Memory B cell (primary cell): ENCODE measurements around the gene TBXAS1.

Experiments used
- ATAC-seq: fragments of 150-1000 bp; cut with Tn5 transposase; 2 replicates; pipeline ENCODE4 v1.10.0; 2021; ENCODE audit warnings: low read depth, mild to moderate bottlenecking, moderate library complexity
- DNase-seq, 2 donors: peaks; one replicate each; pipeline ENCODE4 v3.0.0; 2022; ENCODE audit warnings: low spot score in 2 of 2
- H3K27ac Mint-ChIP-seq: one replicate; pipeline ENCODE4 v1.8.0; 2022; ENCODE audit warnings: mild to moderate bottlenecking, moderate library complexity, mixed read lengths
- H3K27me3 Mint-ChIP-seq: one replicate; pipeline ENCODE4 v1.8.0; 2022; ENCODE audit warnings: mixed read lengths
- H3K36me3 Mint-ChIP-seq: one replicate; pipeline ENCODE4 v1.8.0; 2022; ENCODE audit warnings: mild to moderate bottlenecking, mixed read lengths
- H3K4me1 Mint-ChIP-seq: one replicate; pipeline ENCODE4 v1.8.0; 2022; ENCODE audit warnings: mixed read lengths
- H3K4me3 Mint-ChIP-seq: one replicate; pipeline ENCODE4 v1.8.0; 2022; ENCODE audit warnings: mild to moderate bottlenecking, moderate library complexity, mixed read lengths
- H3K9me3 Mint-ChIP-seq: one replicate; pipeline ENCODE4 v1.8.0; 2022; ENCODE audit warnings: mixed read lengths

TBXAS1 gene

GRCh38 chr7:140036224-140036962, 207.3 kb downstream of the TBXAS1 start:
- ATAC-seq (peak; percentile 56), DNase-seq (no peak)
- Mint-ChIP-seq H3K9me3 (no peaks in the 10 kb centered on the region), H3K27ac (no peak overlapping the region), H3K27me3 (no peaks in the 10 kb centered on the region), H3K36me3 (peaks cover 49% of the 10 kb centered on the region), H3K4me1 (peaks cover 20% of the 10 kb centered on the region), H3K4me3 (no peak overlapping the region)

DNA sequence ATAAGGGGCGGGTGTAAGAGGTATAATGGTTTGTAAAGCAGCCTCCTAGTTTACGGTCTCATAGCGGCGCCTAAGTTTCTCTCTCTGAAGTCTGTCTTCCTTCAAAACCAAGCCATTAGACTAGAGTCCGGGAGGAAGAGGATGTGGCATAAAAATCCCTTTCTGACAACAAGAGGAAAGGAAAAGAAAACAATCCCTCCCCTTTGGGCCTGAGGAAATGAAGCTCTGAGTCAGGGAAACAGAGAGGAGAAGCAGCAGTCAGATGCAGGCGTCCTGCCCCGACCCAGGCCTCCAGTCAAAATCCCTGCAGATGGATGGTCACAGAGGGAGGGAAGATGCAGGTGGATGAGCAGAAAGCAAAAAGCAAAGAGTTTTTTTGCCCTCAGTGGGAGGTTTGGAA, 210.0 kb downstream of the TBXAS1 start:
- peaks cover 11% of the 10 kb centered on the region for H3K4me1 Mint-ChIP-seq
- no peaks in the 10 kb centered on the region for H3K9me3 Mint-ChIP-seq
- ATAC-seq (no peak), DNase-seq (no peak)
- H3K4me3 Mint-ChIP-seq, result no peak overlapping the region
- H3K27me3 Mint-ChIP-seq, result no peaks in the 10 kb centered on the region
- no peak overlapping the region for H3K27ac Mint-ChIP-seq
- H3K36me3 Mint-ChIP-seq, result peaks cover 49% of the 10 kb centered on the region

GRCh38 chr7:140039896-140040295, 210.8 kb downstream of the TBXAS1 start:
- Mint-ChIP-seq H3K9me3 (no peaks in the 10 kb centered on the region), H3K27ac (no peak overlapping the region)
- no peak for ATAC-seq

GRCh38 chr7:140041659-140042385, 212.8 kb downstream of the TBXAS1 start:
- peaks cover 49% of the 10 kb centered on the region for H3K36me3 Mint-ChIP-seq
- H3K27ac Mint-ChIP-seq, result no peak overlapping the region
- no peaks in the 10 kb centered on the region for H3K9me3 Mint-ChIP-seq
- DNase-seq (no peak), ATAC-seq (no peak)
- H3K27me3 Mint-ChIP-seq, result no peaks in the 10 kb centered on the region
- peaks cover under 1% of the 10 kb centered on the region for H3K4me1 Mint-ChIP-seq
- no peak overlapping the region for H3K4me3 Mint-ChIP-seq

More at GRCh38 chr7:140039896-140040295, 210.8 kb downstream of the TBXAS1 start:
- Mint-ChIP-seq H3K27me3 (no peaks in the 10 kb centered on the region), H3K36me3 (peaks cover 52% of the 10 kb centered on the region), H3K4me3 (no peak overlapping the region), H3K4me1 (peaks cover 11% of the 10 kb centered on the region)
- no peak for DNase-seq

DNA sequence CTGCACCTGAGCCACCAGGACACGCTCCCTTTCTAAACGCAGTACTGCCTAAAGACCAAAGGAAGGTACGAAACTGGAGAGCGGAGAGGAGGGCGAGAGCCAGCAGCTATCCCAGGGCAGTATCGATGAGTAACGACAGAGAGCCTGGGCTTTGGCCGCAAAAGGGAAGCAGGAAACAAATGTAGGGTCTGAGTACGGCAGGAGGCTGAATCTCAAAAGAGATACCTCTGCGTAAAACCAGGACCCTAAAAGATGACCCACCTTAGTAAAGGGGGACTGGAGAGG, 213.3 kb downstream of the TBXAS1 start:
- no peak overlapping the region for H3K4me3 Mint-ChIP-seq
- peaks cover 49% of the 10 kb centered on the region for H3K36me3 Mint-ChIP-seq
- no peaks in the 10 kb centered on the region for H3K4me1 Mint-ChIP-seq
- DNase-seq (no peak), ATAC-seq (no peak)
- no peak overlapping the region for H3K27ac Mint-ChIP-seq
- H3K9me3 Mint-ChIP-seq, result no peaks in the 10 kb centered on the region
- no peaks in the 10 kb centered on the region for H3K27me3 Mint-ChIP-seq

- Mint-ChIP-seq H3K4me1 (peaks cover 7% of the 10 kb centered on the region), H3K9me3 (no peaks in the 10 kb centered on the region), H3K36me3 (peaks cover 39% of the 10 kb centered on the region), H3K27me3 (no peaks in the 10 kb centered on the region), H3K27ac (no peak overlapping the region), H3K4me3 (no peak overlapping the region)
- no peak for ATAC-seq
- DNase-seq, result no peak
These were observed 215.2 kb downstream of the TBXAS1 start for GRCh38 chr7:140044251-140044650.

DNA sequence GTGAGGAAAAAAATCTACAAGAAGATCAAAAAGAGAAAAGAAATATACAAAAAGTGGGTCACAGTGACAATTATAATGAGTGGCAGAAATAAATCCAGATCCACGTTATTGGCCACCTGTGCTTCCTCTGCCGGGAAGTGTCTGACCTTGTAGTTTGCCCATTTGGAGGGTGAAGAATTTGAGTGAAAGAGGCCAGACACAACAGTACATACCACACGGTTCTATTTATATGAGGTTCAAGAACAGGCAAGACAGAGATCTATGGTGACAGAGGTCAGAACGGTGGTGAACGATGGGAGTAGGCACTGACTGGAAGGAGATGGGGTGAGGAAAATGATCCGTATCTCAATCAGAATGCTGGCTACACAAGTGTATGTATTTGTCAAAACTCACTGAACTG, 216.6 kb downstream of the TBXAS1 start:
- Mint-ChIP-seq H3K27ac (no peak overlapping the region), H3K27me3 (no peaks in the 10 kb centered on the region), H3K36me3 (peaks cover 33% of the 10 kb centered on the region), H3K4me1 (peaks cover 12% of the 10 kb centered on the region), H3K9me3 (no peaks in the 10 kb centered on the region), H3K4me3 (no peak overlapping the region)
- DNase-seq (no peak), ATAC-seq (no peak)

DNA sequence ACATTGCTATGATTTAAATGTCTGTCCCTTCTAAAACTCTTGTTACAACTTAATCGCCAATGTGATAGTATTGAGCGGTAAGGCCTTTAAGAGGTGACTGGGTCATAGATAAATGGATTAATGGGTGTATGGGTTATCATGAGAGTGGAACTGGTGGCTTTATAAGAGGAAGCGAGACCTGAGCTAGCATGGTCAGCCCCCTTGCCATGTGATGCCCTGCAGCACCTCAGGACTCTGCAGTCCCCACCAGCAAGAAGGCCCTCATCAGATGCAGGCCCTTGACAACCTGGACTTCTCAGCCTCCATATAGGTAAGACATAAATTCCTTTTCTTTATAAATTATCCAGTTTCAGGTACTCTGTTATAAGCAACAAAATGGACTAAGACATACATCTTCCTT, 218.1 kb downstream of the TBXAS1 start:
- H3K9me3 Mint-ChIP-seq, result no peaks in the 10 kb centered on the region
- DNase-seq (no peak), ATAC-seq (no peak)
- no peak overlapping the region for H3K27ac Mint-ChIP-seq
- H3K27me3 Mint-ChIP-seq, result no peaks in the 10 kb centered on the region
- H3K4me3 Mint-ChIP-seq, result no peak overlapping the region
- peaks cover 14% of the 10 kb centered on the region for H3K4me1 Mint-ChIP-seq
- H3K36me3 Mint-ChIP-seq, result peaks cover 29% of the 10 kb centered on the region

GRCh38 chr7:140048138-140048537, 219.1 kb downstream of the TBXAS1 start:
- no peak overlapping the region for H3K4me3 Mint-ChIP-seq
- ATAC-seq (no peak), DNase-seq (no peak)
- H3K4me1 Mint-ChIP-seq, result peaks cover 20% of the 10 kb centered on the region
- H3K27me3 Mint-ChIP-seq, result no peaks in the 10 kb centered on the region
- peaks cover 28% of the 10 kb centered on the region for H3K36me3 Mint-ChIP-seq
- H3K9me3 Mint-ChIP-seq, result no peaks in the 10 kb centered on the region
- no peak overlapping the region for H3K27ac Mint-ChIP-seq

DNA sequence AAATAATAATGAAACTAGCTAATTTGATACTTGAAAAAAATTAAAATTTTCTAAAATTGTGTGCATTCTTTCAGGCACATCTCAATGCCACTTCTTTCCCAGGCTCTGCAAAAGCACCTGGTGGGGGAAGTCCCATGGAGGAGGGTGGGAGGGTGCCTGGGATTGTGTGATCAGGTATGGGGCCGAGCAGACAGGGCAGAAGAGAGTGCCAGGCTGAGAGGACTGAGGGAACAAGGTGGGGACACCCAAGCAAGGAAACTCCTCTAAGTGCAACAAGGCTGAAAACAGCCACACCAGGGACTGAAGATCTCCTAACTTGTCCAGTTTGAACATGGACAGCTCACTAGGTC, 219.9 kb downstream of the TBXAS1 start:
- Mint-ChIP-seq H3K4me1 (peaks cover 26% of the 10 kb centered on the region), H3K4me3 (no peak overlapping the region), H3K27me3 (no peaks in the 10 kb centered on the region), H3K36me3 (peaks cover 25% of the 10 kb centered on the region), H3K27ac (no peak overlapping the region), H3K9me3 (no peaks in the 10 kb centered on the region)
- DNase-seq (no peak), ATAC-seq (no peak)

- H3K27ac Mint-ChIP-seq, result no peak overlapping the region
- no peak for DNase-seq
These were observed 220.4 kb downstream of the TBXAS1 start for GRCh38 chr7:140049339-140050024.

DNA sequence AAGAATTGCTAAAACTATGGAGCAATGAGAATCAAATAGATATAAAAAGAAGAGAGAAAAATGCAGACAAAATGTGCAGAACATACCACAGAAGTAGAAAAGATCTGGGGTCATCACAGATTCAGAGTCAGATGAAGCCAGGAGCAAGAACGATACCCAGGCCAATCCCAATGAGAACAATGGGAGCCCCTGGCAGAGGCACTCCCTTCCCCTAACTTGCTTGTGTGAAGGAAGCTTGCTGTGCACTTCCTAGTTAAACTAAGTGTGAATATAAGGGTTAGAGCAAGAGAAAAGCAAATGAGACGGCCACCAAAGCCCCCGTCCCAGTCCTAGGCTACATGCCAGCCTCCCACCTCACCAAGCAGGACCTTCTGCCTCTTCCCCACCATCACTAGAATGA, 221.0 kb downstream of the TBXAS1 start:
- DNase-seq (no peak), ATAC-seq (no peak)
- Mint-ChIP-seq H3K27ac (no peak overlapping the region), H3K4me1 (peaks cover 37% of the 10 kb centered on the region), H3K4me3 (no peak overlapping the region), H3K9me3 (no peaks in the 10 kb centered on the region), H3K36me3 (peaks cover 21% of the 10 kb centered on the region), H3K27me3 (no peaks in the 10 kb centered on the region)

More at GRCh38 chr7:140049339-140050024, 220.4 kb downstream of the TBXAS1 start:
- Mint-ChIP-seq H3K4me3 (no peak overlapping the region), H3K4me1 (peaks cover 31% of the 10 kb centered on the region), H3K9me3 (no peaks in the 10 kb centered on the region), H3K27me3 (no peaks in the 10 kb centered on the region), H3K36me3 (peaks cover 22% of the 10 kb centered on the region)
- ATAC-seq, result no peak

DNA sequence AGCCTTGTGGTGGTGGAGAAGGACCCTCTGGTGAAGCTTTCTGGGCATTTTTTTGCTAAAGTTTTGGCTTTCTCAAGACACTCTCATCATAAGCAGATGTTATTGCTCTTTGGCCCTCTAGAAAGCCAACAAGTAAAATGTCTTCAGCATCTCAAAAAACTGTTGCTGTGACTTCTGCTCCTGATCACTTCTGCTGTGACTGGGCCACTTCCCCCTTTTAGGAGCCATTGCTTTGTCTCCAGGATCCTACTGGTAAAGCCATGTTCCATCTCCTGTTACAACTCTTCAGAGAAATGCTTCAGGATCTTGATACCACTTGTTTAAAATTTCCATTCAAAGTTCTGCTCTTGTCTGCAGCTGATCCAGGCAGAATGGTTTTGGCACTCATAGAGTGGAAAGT, 222.8 kb downstream of the TBXAS1 start:
- no peak for ATAC-seq
- Mint-ChIP-seq H3K36me3 (peaks cover 25% of the 10 kb centered on the region), H3K4me3 (no peak overlapping the region), H3K9me3 (no peaks in the 10 kb centered on the region), H3K27ac (no peak overlapping the region), H3K4me1 (peaks cover 44% of the 10 kb centered on the region), H3K27me3 (no peaks in the 10 kb centered on the region)
- DNase-seq, result no peak

DNA sequence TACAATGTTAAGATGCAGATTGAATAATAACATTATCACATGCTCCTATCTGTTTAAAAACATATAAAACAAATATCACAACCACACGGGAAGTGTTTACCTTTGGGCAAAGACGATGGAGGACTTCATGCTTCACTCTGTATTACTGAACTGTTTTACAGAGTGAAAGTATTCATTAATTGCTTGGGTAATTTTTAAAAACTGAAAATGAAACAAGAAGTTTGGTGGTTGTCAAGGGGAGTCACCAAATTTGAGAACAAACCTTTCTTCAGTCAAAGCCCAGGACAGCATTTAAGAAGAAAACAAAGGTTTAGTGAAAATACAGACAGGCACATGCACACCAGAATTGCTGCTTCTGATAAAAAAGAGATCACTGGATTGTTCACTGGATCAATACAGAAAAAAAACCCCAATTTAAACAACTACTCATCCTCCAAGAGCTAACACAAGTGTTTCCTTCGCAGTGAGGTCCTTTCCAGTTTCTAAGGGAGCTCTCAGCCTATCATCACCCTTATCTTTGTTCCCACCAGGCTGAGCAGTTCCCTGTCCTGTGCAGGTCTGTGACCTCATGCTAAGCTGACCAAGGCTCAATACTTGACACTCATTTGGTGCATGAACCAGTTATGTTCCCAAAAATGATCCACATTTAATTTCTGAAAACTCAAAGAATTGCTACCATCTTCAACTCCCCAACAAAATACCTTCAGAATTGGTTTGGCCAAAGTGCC, 224.9 kb downstream of the TBXAS1 start:
- ATAC-seq (peak; percentile 97), DNase-seq (peak in 1 of 2 donors; percentile 17)
- peaks cover 31% of the 10 kb centered on the region for H3K36me3 Mint-ChIP-seq
- peak overlapping the region; percentile 58 for H3K4me3 Mint-ChIP-seq
- H3K27me3 Mint-ChIP-seq, result no peaks in the 10 kb centered on the region
- no peaks in the 10 kb centered on the region for H3K9me3 Mint-ChIP-seq
- peaks cover 40% of the 10 kb centered on the region for H3K4me1 Mint-ChIP-seq
- peak overlapping the region; percentile 83 for H3K27ac Mint-ChIP-seq
